ENCODE data around the gene ESRRA.

DNA sequence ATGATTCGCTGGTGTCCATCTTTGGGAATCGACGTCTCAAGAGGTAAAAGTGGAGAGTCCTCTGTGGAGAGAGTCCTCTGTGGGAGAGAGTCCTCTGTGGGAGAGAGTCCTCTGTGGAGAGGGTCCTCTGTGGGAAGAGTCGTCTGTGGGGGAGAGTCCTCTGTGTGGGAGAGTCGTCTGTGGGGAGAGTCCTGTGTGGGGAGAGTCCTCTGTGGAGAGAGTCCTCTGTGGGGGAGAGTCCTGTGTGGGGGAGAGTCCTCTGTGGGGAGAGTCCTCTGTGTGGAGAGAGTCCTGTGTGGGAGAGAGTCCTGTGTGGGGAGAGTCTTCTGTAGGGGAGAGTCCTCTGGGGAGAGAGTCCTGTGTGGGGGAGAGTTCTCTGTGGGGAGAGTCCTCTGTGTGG lies 15.7 kb downstream of the ESRRA start:
- TF ChIP-seq, protein P1, sequence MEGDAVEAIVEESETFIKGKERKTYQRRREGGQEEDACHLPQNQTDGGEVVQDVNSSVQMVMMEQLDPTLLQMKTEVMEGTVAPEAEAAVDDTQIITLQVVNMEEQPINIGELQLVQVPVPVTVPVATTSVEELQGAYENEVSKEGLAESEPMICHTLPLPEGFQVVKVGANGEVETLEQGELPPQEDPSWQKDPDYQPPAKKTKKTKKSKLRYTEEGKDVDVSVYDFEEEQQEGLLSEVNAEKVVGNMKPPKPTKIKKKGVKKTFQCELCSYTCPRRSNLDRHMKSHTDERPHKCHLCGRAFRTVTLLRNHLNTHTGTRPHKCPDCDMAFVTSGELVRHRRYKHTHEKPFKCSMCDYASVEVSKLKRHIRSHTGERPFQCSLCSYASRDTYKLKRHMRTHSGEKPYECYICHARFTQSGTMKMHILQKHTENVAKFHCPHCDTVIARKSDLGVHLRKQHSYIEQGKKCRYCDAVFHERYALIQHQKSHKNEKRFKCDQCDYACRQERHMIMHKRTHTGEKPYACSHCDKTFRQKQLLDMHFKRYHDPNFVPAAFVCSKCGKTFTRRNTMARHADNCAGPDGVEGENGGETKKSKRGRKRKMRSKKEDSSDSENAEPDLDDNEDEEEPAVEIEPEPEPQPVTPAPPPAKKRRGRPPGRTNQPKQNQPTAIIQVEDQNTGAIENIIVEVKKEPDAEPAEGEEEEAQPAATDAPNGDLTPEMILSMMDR (IDR thresholded peaks at IDR 0.05 in 2 of 3, conservative IDR thresholded peaks at IDR 0.05 in 1 of 3; ENCODE audit: control insufficient read depth in 2 of 3, extremely low read depth in 1 of 3, insufficient read depth in 1 of 3, low read depth in 3 of 3, low read length in 3 of 3): no peak
- no peak for TF ChIP-seq POLR2A (IDR thresholded peaks at IDR 0.05; ENCODE audit: low read depth, low read length)
- no peak for TF ChIP-seq BHLHE40 (IDR thresholded peaks at IDR 0.05; ENCODE audit: borderline replicate concordance in 1 of 2, low read depth in 2 of 2, low read length in 1 of 2)
- TF ChIP-seq EZH2 (IDR thresholded peaks at IDR 0.05; ENCODE audit: borderline replicate concordance, control insufficient read depth, low read depth, low read length): no peak
- TF ChIP-seq, protein P2, sequence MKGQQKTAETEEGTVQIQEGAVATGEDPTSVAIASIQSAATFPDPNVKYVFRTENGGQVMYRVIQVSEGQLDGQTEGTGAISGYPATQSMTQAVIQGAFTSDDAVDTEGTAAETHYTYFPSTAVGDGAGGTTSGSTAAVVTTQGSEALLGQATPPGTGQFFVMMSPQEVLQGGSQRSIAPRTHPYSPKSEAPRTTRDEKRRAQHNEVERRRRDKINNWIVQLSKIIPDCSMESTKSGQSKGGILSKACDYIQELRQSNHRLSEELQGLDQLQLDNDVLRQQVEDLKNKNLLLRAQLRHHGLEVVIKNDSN (IDR thresholded peaks at IDR 0.05; ENCODE audit: borderline replicate concordance, extremely low read length, insufficient read depth, low read depth, low read length): no peak
- TF ChIP-seq ESRRA (IDR thresholded peaks at IDR 0.05; ENCODE audit: low read length): no peak
